Stimulated activated CD4-positive, alpha-beta T cell treated with anti-CD3 and anti-CD28 coated beads, Interleukin-1b, Interleukin-23, amount 100 ng/mL, for 24 hours (primary cell): Measurements from ENCODE around the gene FOXP4.
"Not testable (repeated sequence)": the region's sequence is repeated elsewhere in the genome, so short reads cannot be mapped to it uniquely, and the experiment has no call there.

Experiments
- DNase-seq, 4 experiments: peaks; one replicate each; pipeline ENCODE4 v3.0.0-alpha.2; 2020; ENCODE audit warnings: low read depth in 4 of 4, low spot score in 1 of 4

FOXP4 gene

GRCh38 chr6:41598670-41599014, 52.5 kb downstream of the FOXP4 start:
- no peak for DNase-seq

GRCh38 chr6:41599015-41599851, 53.1 kb downstream of the FOXP4 start:
- DNase-seq = no peak

GRCh38 chr6:41599852-41600445, 53.8 kb downstream of the FOXP4 start:
- no peak for DNase-seq

GRCh38 chr6:41600499-41601247, 54.5 kb downstream of the FOXP4 start:
- DNase-seq = no peak

- DNase-seq = no peak
Observed at GRCh38 chr6:41601248-41601549, 55.0 kb downstream of the FOXP4 start.

GRCh38 chr6:41602422-41602743, 56.2 kb downstream of the FOXP4 start:
- DNase-seq = no peak

GRCh38 chr6:41602864-41603608, 56.9 kb downstream of the FOXP4 start:
- DNase-seq = peak; percentile 46 to 60 (median 56)

- no peak for DNase-seq
Observed at GRCh38 chr6:41604006-41604405, 57.8 kb downstream of the FOXP4 start.

- DNase-seq = no peak
Observed at GRCh38 chr6:41605649-41606048, 59.5 kb downstream of the FOXP4 start.

GRCh38 chr6:41607036-41607435, 60.9 kb downstream of the FOXP4 start:
- no peak for DNase-seq

GRCh38 chr6:41607736-41608135, 61.6 kb downstream of the FOXP4 start:
- no peak for DNase-seq

- DNase-seq = no peak
Observed at GRCh38 chr6:41608443-41609151, 62.4 kb downstream of the FOXP4 start.

GRCh38 chr6:41614715-41615114, 68.5 kb downstream of the FOXP4 start:
- DNase-seq = no peak

GRCh38 chr6:41615311-41615710, 69.1 kb downstream of the FOXP4 start:
- DNase-seq = no peak

- DNase-seq = no peak
Observed at GRCh38 chr6:41618598-41618997, 72.4 kb downstream of the FOXP4 start.

- DNase-seq = not testable (repeated sequence)
Observed at GRCh38 chr6:41619193-41619592, 73.0 kb downstream of the FOXP4 start.

- DNase-seq = no peak
Observed at GRCh38 chr6:41621367-41621766, 75.2 kb downstream of the FOXP4 start.

GRCh38 chr6:41621802-41622201, 75.6 kb downstream of the FOXP4 start:
- DNase-seq = no peak

- DNase-seq = no peak
Observed at GRCh38 chr6:41622206-41622988, 76.2 kb downstream of the FOXP4 start.

- DNase-seq = no peak
Observed at GRCh38 chr6:41623330-41623729, 77.1 kb downstream of the FOXP4 start.
